UCSD-AML1 (cell line): ENCODE results near the gene TGM2.
"Not testable (repeated sequence)": the region's sequence is repeated elsewhere in the genome, so short reads cannot be mapped to it uniquely, and the experiment has no call there.

ENCODE experiments used
- DNase-seq: peaks from one replicate; lab custom pipeline; 2025; ENCODE audit not compliant: unreplicated experiment; lab: John Stamatoyannopoulos, UW

TGM2 gene

GRCh38 chr20:38119446-38119845 lies 45.6 kb downstream of the TGM2 start:
- no peak for DNase-seq

GRCh38 chr20:38117635-38118034 lies 47.4 kb downstream of the TGM2 start:
- DNase-seq, result no peak

- DNase-seq, result no peak
Observed at GRCh38 chr20:38117205-38117604, 47.9 kb downstream of the TGM2 start.

- no peak for DNase-seq
Observed at GRCh38 chr20:38116409-38117165, 48.5 kb downstream of the TGM2 start.

DNA sequence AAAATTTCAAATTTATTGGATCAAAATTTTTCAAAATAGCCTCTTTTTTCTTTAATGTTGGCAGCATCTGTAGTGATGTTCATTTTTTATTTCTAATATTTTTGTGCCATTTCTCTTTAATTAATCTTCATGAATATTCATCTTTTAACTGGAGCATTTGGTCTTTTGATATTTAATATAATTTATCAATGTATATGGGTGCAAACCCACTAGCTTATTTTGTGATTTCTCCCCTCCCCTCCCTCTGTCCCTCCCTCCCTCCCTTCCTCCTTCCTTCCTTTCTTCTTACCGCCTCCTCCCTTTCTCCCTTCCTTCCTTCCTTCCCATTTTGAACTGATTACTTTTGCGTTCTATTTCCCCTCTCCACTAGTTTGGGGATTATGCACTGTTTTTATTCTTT lies 49.2 kb downstream of the TGM2 start:
- DNase-seq, result no peak

DNA sequence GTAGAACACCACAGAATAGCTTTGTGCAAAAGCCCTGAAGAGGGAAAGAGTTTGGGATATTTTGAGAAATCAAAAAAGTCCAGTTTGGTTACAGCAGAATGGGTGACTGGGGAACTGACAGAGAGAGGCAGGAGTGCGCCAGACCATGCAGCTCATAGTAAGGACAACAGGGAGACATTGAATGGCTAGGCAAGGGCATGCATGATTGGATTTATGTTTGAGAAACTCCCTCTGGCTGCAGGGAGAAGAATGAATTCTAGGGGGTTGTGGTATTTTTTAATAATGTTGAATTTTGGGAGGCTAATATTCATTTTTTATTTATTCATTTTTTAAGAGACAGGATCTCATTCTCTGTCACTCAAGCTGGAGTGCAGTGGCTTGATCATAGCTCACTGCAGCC lies 49.9 kb downstream of the TGM2 start:
- DNase-seq, result no peak

- DNase-seq, result no peak
Observed at GRCh38 chr20:38114353-38114791, 50.7 kb downstream of the TGM2 start.

DNA sequence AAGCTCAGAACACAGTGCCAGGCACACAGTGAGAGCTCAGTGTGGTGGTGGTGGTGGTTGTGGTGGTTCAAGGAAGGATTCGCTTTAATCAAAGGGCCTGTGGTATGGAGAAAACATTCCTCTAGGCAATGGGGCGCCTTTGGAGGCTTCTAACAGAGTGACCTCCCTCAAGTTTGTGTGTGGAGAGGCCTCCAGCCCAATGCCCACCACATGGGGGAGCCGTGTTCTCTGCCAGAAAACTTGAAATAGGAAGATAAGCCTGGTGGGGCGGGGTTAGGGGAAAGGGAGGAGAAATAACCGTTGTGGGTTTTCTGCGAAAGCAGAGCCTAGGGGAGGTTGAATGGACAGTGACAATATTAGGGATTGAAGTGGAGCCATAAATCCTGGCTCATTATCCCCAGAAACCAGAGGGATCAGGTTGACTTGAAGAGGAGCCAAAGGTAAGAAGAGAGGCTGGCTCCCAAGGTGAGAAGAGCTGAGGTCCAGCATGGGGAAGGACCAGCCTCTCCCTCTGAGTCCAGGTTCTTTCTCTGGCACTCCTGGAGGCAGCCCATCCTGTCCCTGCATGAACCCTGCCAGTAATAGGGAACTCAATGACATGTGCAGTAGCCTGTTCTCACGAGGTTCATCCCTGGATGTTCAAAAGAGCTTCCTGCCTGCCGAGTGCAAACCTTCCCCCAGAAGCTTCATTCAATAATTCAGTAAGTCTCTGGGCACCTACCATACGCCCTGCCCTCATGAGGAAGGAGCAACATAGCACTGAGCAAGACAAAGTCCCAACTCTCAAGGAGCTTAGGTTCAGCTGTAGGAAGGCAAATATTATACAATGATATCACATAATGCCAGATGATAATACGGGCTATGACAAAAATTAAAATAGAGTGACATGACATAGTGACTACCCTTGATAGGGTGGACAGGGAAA lies 51.4 kb downstream of the TGM2 start:
- DNase-seq, result peak; percentile 82

- DNase-seq, result no peak
Observed at GRCh38 chr20:38112930-38113294, 52.2 kb downstream of the TGM2 start.

- DNase-seq, result no peak
Observed at GRCh38 chr20:38112261-38112929, 52.7 kb downstream of the TGM2 start.

- no peak for DNase-seq
Observed at GRCh38 chr20:38111366-38112232, 53.5 kb downstream of the TGM2 start.

DNA sequence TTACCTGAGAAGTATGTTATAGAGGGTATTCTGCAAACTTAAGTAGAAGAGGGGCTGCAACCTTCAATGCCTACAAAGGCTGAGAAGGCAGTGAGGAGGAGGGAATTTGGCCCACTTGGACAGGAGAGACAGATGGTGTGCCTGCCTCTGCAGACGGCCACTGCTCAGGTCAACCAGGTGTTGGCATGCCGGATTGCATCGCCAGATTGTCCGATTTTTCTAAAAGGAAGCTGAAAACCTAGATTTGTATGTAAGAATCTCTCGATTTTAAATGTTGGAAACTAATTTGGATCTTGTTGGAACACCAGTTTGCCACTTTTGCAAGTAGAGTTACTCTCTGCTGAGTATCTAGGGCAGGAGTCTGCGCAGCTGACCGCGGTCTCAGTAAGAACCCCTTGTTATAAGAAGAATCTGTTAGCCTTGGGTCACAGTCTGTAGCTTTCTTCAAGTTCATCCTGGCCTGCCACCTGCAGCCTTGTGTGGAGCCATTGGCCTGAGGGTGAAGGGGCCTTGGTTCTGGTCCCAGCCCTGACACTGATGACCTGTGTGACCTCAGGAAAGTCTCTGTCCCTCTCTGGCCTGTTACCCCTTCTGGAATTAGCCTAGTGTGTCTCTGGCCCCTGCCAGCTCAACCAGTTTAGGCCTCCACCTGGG lies 54.4 kb downstream of the TGM2 start:
- no peak for DNase-seq

DNA sequence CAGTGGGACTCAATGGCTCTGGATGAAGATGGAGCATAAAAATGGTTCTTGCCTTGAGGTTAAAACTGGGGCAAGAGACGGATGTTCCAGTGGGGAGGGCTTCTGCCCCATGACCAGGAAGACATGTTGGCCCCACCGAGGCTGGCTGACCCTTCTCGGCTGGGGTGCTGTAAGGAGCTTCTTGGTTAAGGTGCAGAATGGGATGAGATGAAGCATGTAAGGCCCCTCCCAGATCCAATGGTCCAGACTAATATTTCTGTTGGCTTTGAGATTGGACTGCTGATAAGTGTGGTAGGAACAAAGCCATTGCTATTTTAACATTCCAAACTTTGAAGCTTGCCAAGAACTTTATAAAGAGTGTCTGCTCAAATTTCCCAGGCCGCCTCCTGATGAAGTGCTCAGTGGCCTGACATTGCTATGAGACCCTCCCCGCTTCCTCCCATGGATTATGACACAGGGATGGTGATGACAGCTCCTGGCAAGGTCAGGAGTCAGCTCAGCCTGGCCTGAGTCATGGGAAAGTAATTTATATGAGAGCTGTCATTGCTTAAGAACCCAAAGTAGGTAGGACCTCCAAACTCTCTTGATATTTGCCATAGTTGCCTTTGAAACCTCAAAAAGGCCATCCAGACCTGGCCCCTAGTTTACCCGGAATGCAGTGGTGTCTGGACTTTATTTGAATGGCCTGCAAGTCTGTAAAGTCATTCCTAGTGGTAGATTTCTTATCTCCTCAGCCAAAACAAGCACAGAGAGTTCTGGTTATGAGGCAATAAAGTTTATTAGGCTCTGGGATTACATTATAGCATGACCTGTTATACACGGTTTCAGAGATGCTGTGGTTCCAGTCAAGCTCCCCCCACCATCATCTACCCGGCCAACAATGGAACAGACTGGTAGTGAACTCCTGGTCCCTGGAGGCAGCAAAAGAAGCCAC lies 55.2 kb downstream of the TGM2 start:
- no peak for DNase-seq

GRCh38 chr20:38108986-38109541 lies 56.0 kb downstream of the TGM2 start:
- no peak for DNase-seq

GRCh38 chr20:38108438-38108985 lies 56.6 kb downstream of the TGM2 start:
- DNase-seq, result no peak

- not testable (repeated sequence) for DNase-seq
Observed at GRCh38 chr20:38107916-38108315, 57.2 kb downstream of the TGM2 start.

GRCh38 chr20:38107386-38107785 lies 57.7 kb downstream of the TGM2 start:
- DNase-seq, result not testable (repeated sequence)

GRCh38 chr20:38106461-38106860 lies 58.6 kb downstream of the TGM2 start:
- DNase-seq, result no peak
